Occipital lobe (tissue), 2 donors: ENCODE results near the gene ATP5ME. TPM values are rescaled to one million over a fixed set of nuclear protein-coding genes. Genes with fewer than 3 reads are reported as not detected.
"Not testable (repeated sequence)": the region's sequence is repeated elsewhere in the genome, so short reads cannot be mapped to it uniquely, and the experiment has no call there.

Experiments used
- DNase-seq: peaks from one replicate; lab custom pipeline; 2025; lab: John Stamatoyannopoulos, UW
- total RNA-seq: library from RNA; depleted of rRNA; stranded (reverse); fragments of >200 nt; gene quantifications from one replicate; pipeline ENCODE4 v1.2.3, GENCODE V29; 2014

ATP5ME gene
- total RNA-seq, 1 donor from 2014 or later, result 62.2 TPM

DNA sequence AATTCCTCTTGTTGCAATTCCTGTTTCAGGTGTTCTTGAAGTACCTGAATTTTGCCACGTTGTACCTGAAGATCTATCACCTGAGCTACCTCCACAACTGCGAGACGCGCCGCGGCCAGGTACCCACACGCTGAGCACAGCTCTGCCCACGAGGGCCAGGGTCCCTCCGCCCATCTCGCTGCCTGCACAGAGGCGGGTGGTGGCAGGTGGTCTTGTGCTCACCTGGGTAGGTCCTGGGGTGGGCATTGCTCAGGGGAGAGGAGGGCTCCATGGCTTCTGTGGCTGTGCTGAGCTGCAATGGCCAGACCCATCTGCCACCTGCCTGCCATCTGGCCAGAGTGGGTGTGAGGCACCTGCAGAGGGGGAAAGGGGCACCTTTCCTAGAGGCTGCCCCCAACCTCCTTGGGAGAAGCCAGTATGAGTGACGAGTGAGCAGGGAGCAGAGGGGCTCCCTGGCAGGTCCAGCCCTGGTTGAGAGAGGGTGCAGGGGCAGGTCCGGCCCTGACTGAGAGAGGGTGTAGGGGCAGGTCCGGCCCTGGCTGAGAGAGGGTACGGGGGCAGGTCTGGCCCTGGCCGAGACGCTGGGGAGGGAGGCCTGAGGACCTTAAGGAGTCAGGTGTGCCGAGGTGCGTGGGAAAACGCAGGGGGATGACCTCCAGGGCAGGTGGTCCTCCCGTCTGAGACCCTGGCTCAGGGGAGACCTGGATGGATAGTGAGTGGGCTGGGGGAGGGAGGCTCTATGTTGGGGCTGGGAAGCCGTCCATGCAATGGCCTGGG is 38.0 kb downstream of the ATP5ME start:
- no peak for DNase-seq

DNA sequence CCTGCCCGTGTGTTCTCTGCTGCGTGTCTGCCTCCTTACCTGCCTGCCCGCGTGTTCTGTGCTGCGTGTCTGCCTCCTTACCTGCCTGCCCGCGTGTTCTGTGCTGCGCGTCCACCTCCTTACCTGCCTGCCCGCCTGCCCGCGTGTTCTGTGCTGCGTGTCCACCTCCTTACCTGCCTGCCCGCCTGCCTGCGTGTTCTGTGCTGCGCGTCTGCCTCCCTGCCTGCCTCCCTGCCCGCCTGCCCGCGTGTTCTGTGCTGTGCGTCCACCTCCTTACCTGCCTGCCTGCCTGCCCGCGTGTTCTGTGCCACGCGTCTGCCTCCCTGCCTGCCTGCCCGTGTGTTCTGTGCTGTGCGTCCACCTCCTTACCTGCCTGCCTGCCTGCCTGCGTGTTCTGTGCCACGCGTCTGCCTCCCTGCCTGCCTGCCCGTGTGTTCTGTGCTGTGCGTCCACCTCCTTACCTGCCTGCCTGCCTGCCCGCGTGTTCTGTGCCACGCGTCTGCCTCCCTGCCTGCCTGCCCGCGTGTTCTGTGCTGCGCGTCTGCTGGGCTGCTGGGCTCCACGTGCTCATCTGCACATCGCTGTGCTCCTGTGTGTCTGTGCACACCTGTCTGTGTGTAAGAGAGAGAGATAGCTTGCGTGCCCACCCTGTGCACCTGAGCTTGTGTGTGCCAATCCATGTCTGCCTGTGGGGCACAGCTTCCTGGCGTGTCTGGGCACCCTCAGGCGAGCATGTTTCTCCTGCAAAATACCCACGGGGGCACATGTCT is 38.8 kb downstream of the ATP5ME start:
- not testable (repeated sequence) for DNase-seq

DNA sequence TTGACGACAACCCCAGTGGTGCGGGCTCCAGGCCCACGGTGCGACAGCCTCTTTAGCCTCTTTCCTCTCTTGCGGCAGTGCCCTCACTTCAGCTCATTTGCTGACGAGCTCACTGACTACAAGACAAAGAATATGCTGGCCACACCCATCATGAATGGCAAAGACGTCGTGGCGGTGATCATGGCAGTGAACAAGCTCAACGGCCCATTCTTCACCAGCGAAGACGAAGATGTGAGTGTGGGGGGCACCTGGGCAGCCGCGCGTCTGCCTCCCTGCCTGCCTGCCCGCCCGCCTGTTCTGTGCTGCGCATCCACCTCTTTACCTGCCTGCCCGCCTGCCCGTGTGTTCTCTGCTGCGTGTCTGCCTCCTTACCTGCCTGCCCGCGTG is 39.5 kb downstream of the ATP5ME start:
- DNase-seq, result no peak

DNA sequence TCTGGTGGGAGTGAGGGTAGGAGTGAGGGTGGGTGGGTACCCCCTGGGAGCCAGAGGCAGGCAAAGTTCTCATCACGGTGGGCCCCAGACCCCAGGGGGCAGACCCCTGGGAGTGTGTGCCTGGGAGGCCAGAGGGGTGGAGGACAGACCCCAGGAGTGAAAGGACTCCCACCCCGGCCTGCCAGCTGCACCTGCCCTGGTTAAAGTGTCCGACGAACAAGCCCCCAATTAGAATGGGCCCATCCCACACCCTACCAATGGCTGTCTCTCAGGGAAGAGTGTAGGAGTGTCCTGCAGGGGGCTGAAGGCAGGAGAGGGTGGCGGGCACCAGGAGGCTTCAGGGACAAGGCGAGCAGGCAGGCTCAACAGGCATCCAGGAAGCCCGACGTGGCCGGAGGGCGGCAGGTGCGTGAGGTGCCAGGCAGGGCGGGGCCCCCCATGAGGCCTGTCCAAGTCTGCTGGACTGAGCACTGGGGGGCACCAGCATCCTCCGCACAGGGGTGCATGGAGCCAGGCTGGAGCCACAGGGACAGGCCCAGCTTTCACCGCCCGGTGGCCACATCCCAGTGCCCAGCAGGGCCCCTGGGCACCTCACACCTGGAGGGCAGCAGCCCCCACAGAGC is 40.0 kb downstream of the ATP5ME start:
- DNase-seq, result no peak

DNA sequence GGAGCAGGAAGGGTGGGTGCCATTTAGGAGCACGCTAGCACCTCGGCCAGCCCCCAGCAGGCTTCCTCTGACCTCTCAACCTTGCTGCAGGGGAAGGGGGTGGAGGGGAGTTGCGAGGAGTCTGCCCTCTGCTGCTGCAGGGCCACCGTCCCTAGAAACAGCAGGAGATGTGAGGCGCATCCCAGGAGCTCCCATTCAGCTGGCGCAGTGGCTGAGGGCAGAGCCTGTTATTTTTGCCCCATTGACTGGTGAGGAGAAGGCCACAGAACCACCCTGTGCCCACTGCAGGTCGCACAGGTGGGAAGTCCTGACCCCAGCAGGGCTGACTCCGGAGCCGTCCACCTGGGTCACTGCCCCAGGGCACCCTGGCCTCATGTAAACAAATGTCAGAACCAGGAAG is 40.7 kb downstream of the ATP5ME start:
- no peak for DNase-seq

DNA sequence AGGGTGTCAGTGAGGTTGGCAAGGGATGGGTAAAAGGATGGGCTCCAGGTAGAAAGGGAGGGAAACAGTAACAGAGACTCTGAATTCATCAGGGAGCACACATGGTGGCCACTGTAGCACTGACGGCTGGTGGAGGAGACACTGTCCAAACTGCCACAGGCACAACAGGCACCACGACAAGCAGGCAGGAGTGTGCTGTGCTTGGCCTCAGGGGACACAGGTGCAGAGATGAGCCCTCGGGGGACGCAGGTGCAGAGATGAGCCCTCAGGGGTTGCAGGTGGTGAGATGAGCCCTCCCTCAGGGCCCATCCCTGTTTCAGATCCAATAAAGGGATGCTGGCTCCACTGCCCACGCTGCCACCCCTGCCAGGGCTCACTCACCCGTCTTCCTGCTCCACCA is 41.1 kb downstream of the ATP5ME start:
- no peak for DNase-seq

DNA sequence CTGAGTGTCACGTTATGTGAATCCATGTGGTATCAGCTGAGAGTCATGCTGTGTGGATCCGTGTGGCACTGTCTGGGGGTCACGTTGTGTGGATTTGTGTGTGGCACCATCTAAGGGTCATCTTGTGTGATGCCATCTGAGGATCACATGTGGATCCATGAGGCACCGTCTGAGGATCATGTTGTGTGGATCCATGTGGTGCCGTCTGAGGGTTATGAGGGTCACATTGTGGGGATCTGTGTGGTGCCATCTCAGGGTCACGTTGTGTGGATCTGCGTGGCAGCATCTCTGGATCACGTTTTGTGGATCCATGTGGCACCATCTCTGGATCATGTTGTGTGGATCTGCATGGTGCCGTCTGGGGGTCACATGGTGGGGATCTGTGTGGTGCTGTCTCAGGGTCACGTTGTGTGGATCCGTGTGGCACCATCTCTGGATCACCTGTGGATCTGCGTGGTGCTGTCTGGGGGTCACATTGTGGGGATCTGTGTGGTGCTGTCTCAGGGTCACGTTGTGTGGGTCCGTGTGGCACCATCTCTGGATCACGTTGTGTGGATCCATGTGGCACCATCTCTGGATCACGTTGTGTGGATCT is 41.8 kb downstream of the ATP5ME start:
- no peak for DNase-seq

DNA sequence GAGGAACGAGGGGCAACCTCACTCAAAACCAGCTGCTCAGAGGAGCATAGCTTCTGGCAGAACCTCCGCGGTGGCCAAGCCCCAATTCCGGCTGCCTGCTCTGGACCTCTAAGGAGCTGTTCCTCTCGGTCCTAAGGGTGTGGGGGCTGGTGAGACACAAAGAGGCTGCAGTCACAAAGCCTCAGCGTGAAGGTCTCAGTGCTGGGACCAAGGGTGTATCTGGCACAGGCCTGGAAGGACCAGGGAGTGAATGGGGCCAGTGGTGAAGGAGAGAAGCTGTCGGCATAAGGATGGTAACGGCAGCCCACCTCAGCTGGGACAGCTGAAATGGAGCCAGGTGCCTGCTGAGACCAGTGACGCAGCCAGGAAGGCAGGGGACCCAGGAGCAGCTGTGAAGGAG is 43.4 kb downstream of the ATP5ME start:
- no peak for DNase-seq

DNA sequence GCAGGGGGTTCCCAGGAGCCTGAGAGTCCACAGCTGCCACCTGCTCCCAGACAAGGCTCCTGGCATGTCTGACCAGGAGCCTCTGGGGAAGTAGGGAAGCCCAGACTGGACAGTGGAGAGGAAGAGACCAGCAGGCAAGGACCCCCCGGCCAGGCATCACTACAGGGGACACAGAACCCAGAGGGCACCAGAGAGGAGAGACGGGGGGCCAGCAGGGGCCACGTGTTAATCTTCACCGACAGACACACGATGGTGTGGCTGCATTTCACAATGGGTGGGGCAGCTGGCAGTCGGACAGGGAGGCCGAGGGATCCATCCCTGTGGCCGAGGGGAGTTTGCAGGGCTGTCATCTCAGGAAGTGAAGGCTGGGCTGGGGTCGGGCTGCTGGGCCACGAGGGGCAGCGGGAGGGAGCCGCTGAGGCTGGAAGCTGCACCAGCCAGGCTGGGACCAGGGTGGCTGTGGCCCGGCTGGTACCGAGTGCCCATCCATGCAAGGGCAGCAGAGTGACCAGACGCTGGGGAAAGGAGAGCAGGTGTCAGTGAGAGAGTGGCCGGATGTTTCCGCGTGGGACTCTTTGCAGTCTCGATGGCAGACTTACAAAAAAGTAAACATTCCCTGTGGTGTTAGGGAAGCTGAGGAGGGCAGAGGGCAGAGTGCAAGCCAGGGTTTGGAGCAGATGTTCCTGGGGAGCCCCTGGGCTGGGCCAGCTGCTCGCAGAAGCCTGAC is 44.0 kb downstream of the ATP5ME start:
- DNase-seq, result no peak

DNA sequence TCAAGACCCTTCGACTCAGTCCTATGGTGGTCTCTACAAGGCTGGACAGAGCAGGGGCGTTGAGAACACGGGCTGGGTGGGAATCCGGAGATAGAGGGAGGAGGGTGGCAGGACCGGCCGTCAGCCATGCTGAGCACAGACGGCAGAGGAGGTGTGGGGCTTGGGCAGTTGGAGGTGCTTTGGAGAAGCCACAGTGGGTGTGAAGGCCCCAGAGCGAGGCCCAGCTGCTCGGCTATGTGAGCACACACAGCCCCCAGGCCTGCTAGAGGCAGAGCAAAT is 44.5 kb downstream of the ATP5ME start:
- DNase-seq, result no peak

DNA sequence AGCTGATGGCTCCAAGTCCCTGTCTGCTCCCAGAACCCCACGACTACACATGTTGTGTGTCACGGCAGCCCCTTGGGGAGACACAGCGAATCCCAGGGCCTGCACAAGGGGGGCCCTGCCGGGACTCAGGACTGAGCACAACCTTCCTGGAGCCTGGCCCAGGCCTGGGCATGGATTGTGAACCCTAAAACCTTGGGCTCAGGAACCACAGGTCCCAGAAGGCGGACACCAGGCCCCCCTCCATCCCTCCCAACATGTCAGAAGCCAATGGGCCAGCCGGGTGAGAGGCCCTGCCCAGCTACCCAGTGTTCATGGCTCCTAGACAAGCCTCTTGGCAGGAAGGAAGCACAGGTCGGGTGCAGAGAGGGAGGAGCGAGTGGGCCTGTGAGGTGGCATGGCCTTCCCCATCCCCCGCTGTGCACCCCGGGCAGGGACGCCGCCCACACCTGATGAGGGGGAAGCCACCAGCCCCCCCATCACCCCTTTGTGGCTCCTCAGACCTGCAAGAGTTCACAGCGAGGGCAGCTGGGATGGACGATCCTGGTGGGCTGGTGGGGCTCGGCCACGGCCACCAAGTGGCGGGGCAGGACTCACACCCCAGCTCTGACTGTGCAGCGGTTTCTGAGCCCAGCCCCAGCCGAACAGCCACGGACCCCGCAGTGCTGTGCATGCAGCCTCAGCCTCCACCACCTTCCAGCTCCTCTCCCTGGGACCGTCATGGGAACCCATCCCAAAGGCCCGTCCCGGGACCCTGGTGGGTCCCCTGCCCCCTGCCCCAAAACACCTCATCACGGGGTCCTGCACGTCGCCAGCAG is 45.0 kb downstream of the ATP5ME start:
- DNase-seq, result no peak

DNA sequence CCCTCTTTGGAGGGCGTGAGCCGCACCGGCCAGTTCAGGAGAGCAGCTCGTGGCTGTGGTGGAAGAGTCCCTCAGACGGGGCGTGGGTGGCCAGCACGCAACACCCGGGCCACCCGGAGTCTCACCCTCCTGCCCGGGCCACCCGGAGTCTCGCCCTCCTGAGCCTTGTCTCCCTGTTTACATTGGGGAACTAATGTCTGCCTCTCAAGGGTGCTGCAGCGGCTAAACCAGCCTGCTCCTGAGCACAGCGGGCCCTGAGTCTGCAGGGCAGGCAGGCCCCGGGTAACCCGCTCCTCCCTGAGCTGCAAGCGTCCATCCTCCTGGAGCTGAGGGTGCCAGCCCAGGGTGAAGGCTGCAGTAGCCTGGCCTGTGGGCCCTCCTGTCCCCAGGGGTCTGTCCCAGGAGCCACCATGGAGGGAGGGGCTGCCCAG is 45.8 kb downstream of the ATP5ME start:
- DNase-seq, result no peak

DNA sequence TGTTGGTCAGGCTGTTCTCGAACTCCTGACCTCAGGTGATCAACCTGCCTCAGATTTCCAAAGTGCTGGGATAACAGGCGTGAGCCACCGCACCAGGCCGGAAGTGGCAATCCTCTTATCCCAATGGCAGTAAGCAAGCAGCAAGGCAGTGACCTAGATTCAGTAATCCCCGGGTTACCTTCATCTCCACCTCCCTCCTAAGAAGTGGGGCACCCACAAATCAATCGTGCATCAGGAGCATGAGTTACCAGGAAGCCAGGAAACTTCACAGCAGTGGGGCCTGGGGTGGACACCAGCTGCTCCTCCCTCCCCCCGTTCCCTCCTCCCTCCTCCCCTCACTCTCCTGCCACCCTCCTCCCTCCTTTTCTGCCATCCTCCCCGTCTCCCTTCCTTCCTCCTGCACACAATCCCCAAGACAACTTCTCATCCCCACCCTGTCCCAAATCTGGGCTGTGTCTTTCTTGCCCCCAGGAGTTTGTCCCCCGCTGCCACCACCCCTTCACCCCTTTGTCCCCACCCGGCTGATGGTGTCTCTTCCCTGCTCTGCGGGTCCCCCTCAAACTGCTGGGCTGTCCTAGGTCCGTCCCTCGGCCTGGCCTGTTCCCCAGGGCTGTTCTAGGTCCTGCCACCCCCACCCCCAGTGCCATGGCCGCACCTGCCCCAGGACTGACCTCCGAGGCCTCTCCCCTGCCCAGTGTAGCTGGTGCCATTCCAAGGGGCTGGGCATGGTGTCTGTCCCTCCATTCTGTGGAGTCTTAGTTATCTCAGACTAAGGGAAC is 46.5 kb downstream of the ATP5ME start:
- no peak for DNase-seq

DNA sequence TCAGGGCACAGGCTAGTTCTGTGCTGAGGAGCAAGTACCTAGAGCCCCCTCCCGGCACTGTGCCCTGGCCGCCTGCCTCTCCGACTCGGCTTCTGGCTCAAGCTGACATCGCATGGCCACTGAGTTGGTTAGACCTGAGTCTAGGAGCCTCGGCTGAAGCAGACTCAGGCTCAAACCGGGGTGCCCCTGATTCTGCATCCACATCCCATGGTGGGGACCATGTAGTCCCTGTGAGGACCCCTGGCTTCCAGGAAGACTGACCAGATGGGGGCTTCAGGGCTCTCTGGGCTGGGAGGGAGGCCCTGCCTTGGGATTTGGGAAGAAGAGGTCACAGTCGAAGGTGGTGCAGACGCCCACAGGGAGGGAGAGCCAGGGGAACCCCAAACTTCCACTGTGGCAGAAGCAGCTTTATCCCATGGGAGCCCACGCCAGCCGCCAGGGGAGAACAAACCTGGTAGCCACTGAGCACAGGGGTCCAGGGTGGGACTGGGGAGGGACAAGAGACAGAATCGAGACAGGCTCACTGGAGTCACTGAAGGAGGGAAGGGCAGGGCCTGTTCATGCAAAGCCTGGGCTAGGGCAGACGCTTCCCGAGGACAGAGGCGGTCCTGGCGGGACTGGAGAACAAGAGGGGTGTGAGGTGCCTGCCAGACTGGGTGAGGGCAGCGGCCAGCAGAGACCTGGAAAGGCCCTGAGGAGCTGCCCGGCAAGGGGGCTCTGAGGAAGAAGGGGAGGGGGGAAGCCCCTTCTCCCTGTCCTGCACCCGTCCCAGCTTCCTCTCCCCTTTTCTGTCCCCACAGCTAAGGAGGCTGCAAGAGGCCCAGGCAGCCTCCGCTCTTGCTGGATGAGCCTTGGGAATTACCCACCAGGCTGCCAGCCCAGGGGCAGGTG is 47.6 kb downstream of the ATP5ME start:
- DNase-seq, result no peak

DNA sequence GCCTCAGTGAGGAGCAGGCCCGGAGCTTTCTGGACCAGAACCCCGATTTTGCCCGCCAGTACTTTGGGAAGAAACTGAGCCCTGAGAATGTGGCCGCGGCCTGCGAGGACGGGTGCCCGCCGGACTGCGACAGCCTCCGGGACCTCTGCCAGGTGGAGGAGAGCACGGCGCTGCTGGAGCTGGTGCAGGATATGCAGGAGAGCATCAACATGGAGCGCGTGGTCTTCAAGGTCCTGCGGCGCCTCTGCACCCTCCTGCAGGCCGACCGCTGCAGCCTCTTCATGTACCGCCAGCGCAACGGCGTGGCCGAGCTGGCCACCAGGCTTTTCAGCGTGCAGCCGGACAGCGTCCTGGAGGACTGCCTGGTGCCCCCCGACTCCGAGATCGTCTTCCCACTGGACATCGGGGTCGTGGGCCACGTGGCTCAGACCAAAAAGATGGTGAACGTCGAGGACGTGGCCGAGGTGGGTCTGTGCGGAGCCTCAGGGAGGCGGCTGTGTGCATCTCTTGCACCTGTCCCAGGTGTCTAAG is 48.4 kb downstream of the ATP5ME start:
- DNase-seq, result no peak

DNA sequence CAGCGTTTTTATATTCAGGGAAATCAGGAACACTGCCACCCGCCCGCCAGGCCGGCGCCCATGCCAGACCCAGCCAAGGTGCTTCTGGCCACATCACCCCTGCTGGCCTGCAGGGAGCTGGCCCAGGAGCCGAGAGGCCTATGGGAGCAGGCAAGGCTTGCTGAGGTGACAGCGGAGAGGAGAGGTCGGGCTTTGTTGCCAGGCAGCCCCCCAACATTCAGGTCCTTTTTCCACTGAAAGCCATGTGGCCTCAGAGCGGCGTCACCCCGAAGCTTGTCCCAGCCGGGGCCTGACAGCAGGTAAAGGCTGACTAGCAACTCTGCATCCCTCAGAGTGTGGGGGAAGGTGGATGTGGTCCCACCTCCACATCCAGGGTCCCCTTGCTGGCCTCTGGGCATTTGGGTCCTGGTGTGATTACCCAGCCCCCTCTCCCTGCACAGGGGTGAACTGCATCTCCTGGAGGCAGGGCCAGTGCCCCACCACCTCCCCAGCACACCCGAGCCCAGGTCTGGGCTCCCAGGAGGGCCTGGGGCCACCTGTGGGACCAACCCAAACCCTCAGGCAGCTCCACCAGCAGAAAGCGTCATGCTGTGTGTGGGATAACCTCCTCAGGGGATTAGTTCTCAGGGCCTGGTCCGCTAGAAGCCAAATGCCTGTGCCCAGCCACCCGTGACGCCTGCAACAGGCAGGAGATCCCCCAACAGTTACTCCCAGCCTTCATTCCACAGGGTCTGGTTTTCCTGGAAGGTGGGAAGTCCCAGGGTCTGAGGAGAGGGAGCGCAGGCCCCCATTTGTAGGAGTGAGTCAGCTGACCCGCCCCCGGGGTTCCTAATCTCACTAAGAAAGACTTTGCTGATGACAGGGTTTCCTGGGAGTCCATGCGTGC is 49.1 kb downstream of the ATP5ME start, which contains the start of gene PDE6B:
Gene PDE6B (plus strand): TSS at position 869 of the 886 bp plus-strand sequence. CDS start 54 bp downstream, outside the sequence.
- no peak for DNase-seq

DNA sequence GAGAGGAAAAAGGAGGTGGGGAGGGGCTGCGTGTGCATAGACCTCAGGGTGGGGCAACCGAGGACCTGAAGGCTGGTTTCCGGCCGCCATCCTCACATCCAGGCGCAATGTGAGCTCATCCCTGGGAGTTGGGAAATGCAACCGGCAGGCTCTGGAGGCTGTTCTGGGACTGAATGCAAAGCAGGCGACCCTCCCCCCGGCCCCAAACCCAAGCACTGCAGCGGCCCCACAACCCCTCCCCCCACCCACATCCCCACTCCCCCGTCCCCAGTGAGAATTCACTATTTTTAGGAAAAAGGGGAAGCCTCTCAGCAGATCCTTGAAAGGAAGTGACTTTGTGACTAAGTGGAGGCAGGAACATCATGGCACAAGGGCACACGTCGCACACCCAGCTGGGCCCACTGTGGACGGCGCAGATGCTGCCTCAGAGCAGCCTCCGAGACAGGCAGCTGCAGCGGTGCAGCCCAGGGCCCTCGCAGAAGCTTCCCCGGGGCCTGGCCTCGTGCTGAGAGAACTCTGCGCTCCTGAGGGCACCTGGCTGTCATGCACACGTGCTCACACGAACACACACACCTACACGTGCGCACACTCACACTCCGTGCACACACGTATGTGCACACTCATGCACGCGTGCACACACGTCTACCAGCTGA is 50.0 kb downstream of the ATP5ME start:
- no peak for DNase-seq
